Gastroesophageal sphincter (tissue), 4 donors: ENCODE data around the gene S1PR3. TPM values are rescaled to one million over a fixed set of nuclear protein-coding genes. Genes with fewer than 3 reads are reported as not detected.

Experiments
- ATAC-seq: fragments of 150-250 bp; one replicate; pipeline ENCODE4 v1.9.1; 2016; ENCODE audit warnings: mild to moderate bottlenecking, moderate library complexity
- H3K27ac ChIP-seq, 4 donors: fragments of 200-600 bp; sonication (generic) in 3 of 4; 1 replicate in 3 of 4; 2 replicates in 1 of 4; pipeline ENCODE4 v1.5.1; 2016 to 2019
- H3K27me3 ChIP-seq: fragments of 200-600 bp; sonication (generic); one replicate; pipeline ENCODE4 v1.5.1; 2019
- H3K36me3 ChIP-seq, 2 donors: fragments of 200-600 bp; sonication (generic); one replicate each; pipeline ENCODE4 v1.5.1; 2019; ENCODE audit warnings: control low read depth in 1 of 2
- H3K4me1 ChIP-seq, 3 donors: fragments of 200-600 bp; sonication (generic); 1 replicate in 2 of 3; 2 replicates in 1 of 3; pipeline ENCODE4 v1.5.1; 2016 to 2019; ENCODE audit warnings: control low read depth in 2 of 3
- H3K4me3 ChIP-seq, 2 donors: fragments of 200-600 bp; sonication (generic); one replicate each; pipeline ENCODE4 v1.5.1; 2019; ENCODE audit warnings: mild to moderate bottlenecking in 1 of 2, moderate library complexity in 1 of 2
- H3K9me3 ChIP-seq, 3 donors: fragments of 200-600 bp; sonication (generic); one replicate each; pipeline ENCODE4 v1.5.1; 2017 to 2019; ENCODE audit warnings: control low read depth in 2 of 3
- CTCF ChIP-seq, 4 experiments: fragments of 200-600 bp in 2 of 4; fragments of 450-650 bp in 2 of 4; sonication (generic) in 1 of 4; IDR thresholded peaks; one replicate each; pipeline ENCODE4 v1.5.1; 2017 to 2019; ENCODE audit warnings: antibody characterized with exemption in 4 of 4, mild to moderate bottlenecking in 2 of 4, moderate library complexity in 2 of 4
- EP300 ChIP-seq: sonication (generic); formaldehyde crosslinking; IDR thresholded peaks from one replicate; pipeline ENCODE4 v1.6.1; 2017; ENCODE audit warnings: antibody characterized with exemption, mild to moderate bottlenecking
- POLR2A ChIP-seq, 2 donors: fragments of 450-650 bp; IDR thresholded peaks; one replicate each; pipeline ENCODE4 v1.6.1; 2017; ENCODE audit warnings: antibody characterized with exemption in 2 of 2, mild to moderate bottlenecking in 2 of 2, moderate library complexity in 1 of 2
- POLR2AphosphoS5 ChIP-seq: sonication (generic); formaldehyde crosslinking; IDR thresholded peaks from one replicate; pipeline ENCODE4 v1.6.1; 2017; ENCODE audit warnings: antibody characterized with exemption
- WGBS, 2 donors: methylation state at CpG; one replicate each; pipeline ENCODE4 v1.1.5; 2018; ENCODE audit warnings: low coverage in 1 of 2; 5-methylcytosine and 5-hydroxymethylcytosine counted together
- total RNA-seq, 4 donors: library from RNA; depleted of rRNA; stranded (reverse); fragments of >200 nt; gene quantifications; one replicate each; pipeline ENCODE4 v1.1.0, GENCODE V29; 2016

The S1PR3 gene
- total RNA-seq, 4 donors from 2014 or later = 77.9 to 351 (median 167) TPM

- no peak for TF ChIP-seq CTCF (IDR thresholded peaks at IDR 0.05)
- no peak for TF ChIP-seq EP300
- no peak for TF ChIP-seq POLR2AphosphoS5
- no peak for TF ChIP-seq POLR2A (IDR thresholded peaks at IDR 0.05)
- Histone ChIP-seq H3K36me3 (no peaks in the 10 kb centered on the region), H3K27me3 (no peaks in the 10 kb centered on the region), H3K9me3 (no peaks in the 10 kb centered on the region), H3K4me1 (peaks cover 0 to 12% (median 0%) of the 10 kb centered on the region in 3 donors), H3K4me3 (no peak overlapping the region), H3K27ac (peak overlapping the region in 1 of 4 donors; percentile 18)
- WGBS, 2 donors = 100% methylated on average over 1 of the region's 9 CpGs; no CpG with 5 or more reads in 1 of the 2 donors
- no peak for ATAC-seq
Measured at GRCh38 chr9:89037891-89038290, 46.6 kb downstream of the S1PR3 start.

- Histone ChIP-seq H3K4me3 (no peak overlapping the region), H3K27me3 (no peaks in the 10 kb centered on the region), H3K36me3 (no peaks in the 10 kb centered on the region), H3K9me3 (no peaks in the 10 kb centered on the region), H3K4me1 (peaks cover 0 to 12% (median 0%) of the 10 kb centered on the region in 3 donors), H3K27ac (peak overlapping the region in 2 of 4 donors; percentile 21 to 22)
- peak; percentile 91 for ATAC-seq
- WGBS, 2 donors = 56 to 59% methylated on average over 3 to 5 of the region's 5 CpGs
- TF ChIP-seq POLR2A (IDR thresholded peaks at IDR 0.05) (no peak), CTCF (IDR thresholded peaks at IDR 0.05) (no peak), POLR2AphosphoS5 (peak; percentile 42), EP300 (no peak)
Measured at GRCh38 chr9:89038382-89039103, 47.3 kb downstream of the S1PR3 start.

- WGBS, 2 donors = 91 to 96% methylated on average over 4 of the region's 4 CpGs
- ATAC-seq = no peak
- no peaks in the 10 kb centered on the region for H3K36me3 ChIP-seq
- no peaks in the 10 kb centered on the region for H3K27me3 ChIP-seq
- no peak overlapping the region for H3K4me3 ChIP-seq
- H3K4me1 ChIP-seq = peaks cover 0 to 12% (median 0%) of the 10 kb centered on the region in 3 donors
- H3K27ac ChIP-seq = peak overlapping the region in 2 of 4 donors; percentile 21 to 22
- TF ChIP-seq CTCF (IDR thresholded peaks at IDR 0.05) (no peak), EP300 (no peak), POLR2A (IDR thresholded peaks at IDR 0.05) (no peak), POLR2AphosphoS5 (no peak)
- H3K9me3 ChIP-seq = no peaks in the 10 kb centered on the region
Measured at GRCh38 chr9:89039104-89039465, 47.8 kb downstream of the S1PR3 start.

- no peaks in the 10 kb centered on the region for H3K9me3 ChIP-seq
- H3K4me3 ChIP-seq = no peak overlapping the region
- TF ChIP-seq POLR2A (IDR thresholded peaks at IDR 0.05) (no peak), EP300 (no peak), POLR2AphosphoS5 (no peak), CTCF (IDR thresholded peaks at IDR 0.05) (no peak)
- no peak overlapping the region for H3K27ac ChIP-seq
- no peak for ATAC-seq
- H3K36me3 ChIP-seq = no peaks in the 10 kb centered on the region
- H3K27me3 ChIP-seq = no peaks in the 10 kb centered on the region
- peaks cover 0 to 12% (median 0%) of the 10 kb centered on the region in 3 donors for H3K4me1 ChIP-seq
- 93 to 97% methylated on average over 1 to 2 of the region's 2 CpGs for WGBS, 2 donors
Measured at GRCh38 chr9:89039664-89040063, 48.4 kb downstream of the S1PR3 start.

- no peak overlapping the region for H3K27ac ChIP-seq
- no peak overlapping the region for H3K4me3 ChIP-seq
- no peaks in the 10 kb centered on the region for H3K36me3 ChIP-seq
- ATAC-seq = no peak
- TF ChIP-seq POLR2AphosphoS5 (no peak), POLR2A (IDR thresholded peaks at IDR 0.05) (no peak)
- no peaks in the 10 kb centered on the region for H3K27me3 ChIP-seq
- 81% methylated on average over 5 of the region's 9 CpGs; no CpG with 5 or more reads in 1 of the 2 donors for WGBS, 2 donors
- peaks cover 0 to 8% (median 0%) of the 10 kb centered on the region in 3 donors for H3K4me1 ChIP-seq
- H3K9me3 ChIP-seq = no peaks in the 10 kb centered on the region
Measured at GRCh38 chr9:89042984-89043383, 51.7 kb downstream of the S1PR3 start.
